Fibroblast of gingiva (primary cell): ENCODE measurements around the gene ALKBH4.
"Not testable (repeated sequence)": the region's sequence is repeated elsewhere in the genome, so short reads cannot be mapped to it uniquely, and the experiment has no call there.

Experiments used
- DNase-seq: peaks from one replicate; pipeline ENCODE4 v3.0.0-alpha.2; 2011; ENCODE audit warnings: low read depth

Gene ALKBH4

GRCh38 chr7:102426268-102427018, 38.2 kb downstream of the ALKBH4 start:
- DNase-seq: no peak

- DNase-seq: no peak
These were observed 38.9 kb downstream of the ALKBH4 start for GRCh38 chr7:102425639-102426267.

- no peak for DNase-seq
These were observed 39.9 kb downstream of the ALKBH4 start for GRCh38 chr7:102424787-102425218.

GRCh38 chr7:102424129-102424551, 40.5 kb downstream of the ALKBH4 start:
- DNase-seq: no peak

- DNase-seq: no peak
These were observed 42.9 kb downstream of the ALKBH4 start for GRCh38 chr7:102421706-102422240.

GRCh38 chr7:102418592-102418991, 46.1 kb downstream of the ALKBH4 start:
- no peak for DNase-seq

GRCh38 chr7:102417105-102417504, 47.6 kb downstream of the ALKBH4 start:
- no peak for DNase-seq

- no peak for DNase-seq
These were observed 48.3 kb downstream of the ALKBH4 start for GRCh38 chr7:102416406-102416805.

- no peak for DNase-seq
These were observed 48.9 kb downstream of the ALKBH4 start for GRCh38 chr7:102415685-102416225.

GRCh38 chr7:102413611-102414010, 51.1 kb downstream of the ALKBH4 start:
- DNase-seq: no peak

GRCh38 chr7:102413091-102413490, 51.6 kb downstream of the ALKBH4 start:
- no peak for DNase-seq

- peak; percentile 24 for DNase-seq
These were observed 52.1 kb downstream of the ALKBH4 start for GRCh38 chr7:102412548-102412947.

GRCh38 chr7:102410918-102411317, 53.7 kb downstream of the ALKBH4 start:
- no peak for DNase-seq

- DNase-seq: no peak
These were observed 54.5 kb downstream of the ALKBH4 start for GRCh38 chr7:102410123-102410522.

GRCh38 chr7:102409340-102409739, 55.3 kb downstream of the ALKBH4 start:
- no peak for DNase-seq

- not testable (repeated sequence) for DNase-seq
These were observed 56.1 kb downstream of the ALKBH4 start for GRCh38 chr7:102408530-102408929.

- DNase-seq: no peak
These were observed 56.8 kb downstream of the ALKBH4 start for GRCh38 chr7:102407910-102408309.
